ENCODE results near the gene YTHDC2. TPM values are rescaled to one million over a fixed set of nuclear protein-coding genes. Genes with fewer than 3 reads are reported as not detected.
"Not testable (repeated sequence)": the region's sequence is repeated elsewhere in the genome, so short reads cannot be mapped to it uniquely, and the experiment has no call there.

The YTHDC2 gene
- total RNA-seq, 1 donor from 2014 or later, result 23.1 TPM

DNA sequence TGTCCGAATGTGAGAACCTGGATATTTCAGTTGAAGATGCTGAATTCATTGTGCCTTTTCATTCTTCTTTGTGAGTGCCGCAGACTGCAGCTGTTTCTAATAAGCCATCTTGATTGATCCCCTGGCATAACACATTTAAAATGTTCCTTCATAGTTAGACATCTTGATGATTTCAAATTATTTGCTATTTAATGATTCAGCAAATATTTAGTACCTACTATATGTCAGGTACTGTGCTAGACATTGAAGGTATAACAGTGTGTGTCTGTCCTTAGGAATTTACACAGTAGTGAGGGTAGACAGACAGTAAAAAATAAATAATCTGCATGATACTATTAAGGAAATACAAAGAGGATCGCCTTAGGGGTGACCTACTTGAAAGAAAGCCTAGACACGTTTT is 61.6 kb downstream of the YTHDC2 start:
- Mint-ChIP-seq H3K4me1 (ENCODE audit: low read depth) (peaks cover 5% of the 10 kb centered on the region), H3K4me3 (ENCODE audit: low read depth) (no peak overlapping the region), H3K27me3 (ENCODE audit: low read depth) (no peaks in the 10 kb centered on the region), H3K36me3 (ENCODE audit: low read depth) (peaks cover 54% of the 10 kb centered on the region), H3K9me3 (no peaks in the 10 kb centered on the region), H3K27ac (no peak overlapping the region)
- intact Hi-C loops (cut with micrococcal nuclease), result no loop called here
- DNase-seq (ENCODE audit: low spot score), result no peak

GRCh38 chr5:113578091-113578490 is 64.6 kb downstream of the YTHDC2 start:
- Mint-ChIP-seq H3K36me3 (ENCODE audit: low read depth) (peaks cover 35% of the 10 kb centered on the region), H3K4me3 (ENCODE audit: low read depth) (no peak overlapping the region), H3K4me1 (ENCODE audit: low read depth) (peaks cover 5% of the 10 kb centered on the region), H3K9me3 (no peaks in the 10 kb centered on the region), H3K27ac (no peak overlapping the region), H3K27me3 (ENCODE audit: low read depth) (no peaks in the 10 kb centered on the region)
- intact Hi-C loops (cut with micrococcal nuclease), result no loop called here
- no peak for DNase-seq (ENCODE audit: low spot score)

DNA sequence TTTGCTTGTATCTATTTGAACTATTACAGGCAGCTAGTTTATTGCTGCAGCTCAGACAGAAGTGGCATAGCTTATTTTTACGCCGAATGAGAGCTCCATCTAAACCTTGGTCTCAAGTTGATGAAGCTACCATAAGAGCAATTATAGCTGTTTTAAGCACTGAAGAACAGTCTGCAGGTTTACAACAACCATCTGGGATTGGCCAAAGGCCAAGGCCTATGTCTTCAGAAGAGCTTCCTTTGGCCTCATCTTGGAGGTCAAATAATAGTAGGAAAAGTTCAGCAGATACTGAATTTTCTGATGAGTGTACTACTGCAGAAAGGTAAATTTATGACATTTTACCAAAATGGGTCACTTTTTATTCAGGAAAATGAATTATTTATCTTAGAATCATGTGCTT is 67.9 kb downstream of the YTHDC2 start:
- no peak for DNase-seq (ENCODE audit: low spot score)
- no peak overlapping the region for H3K27ac Mint-ChIP-seq
- H3K36me3 Mint-ChIP-seq (ENCODE audit: low read depth), result peaks cover 21% of the 10 kb centered on the region
- no peaks in the 10 kb centered on the region for H3K4me1 Mint-ChIP-seq (ENCODE audit: low read depth)
- no peak overlapping the region for H3K4me3 Mint-ChIP-seq (ENCODE audit: low read depth)
- H3K9me3 Mint-ChIP-seq, result no peaks in the 10 kb centered on the region
- intact Hi-C loops (cut with micrococcal nuclease), result no loop called here
- no peaks in the 10 kb centered on the region for H3K27me3 Mint-ChIP-seq (ENCODE audit: low read depth)

- DNase-seq (ENCODE audit: low spot score), result no peak
- peaks cover 10% of the 10 kb centered on the region for H3K27me3 Mint-ChIP-seq (ENCODE audit: low read depth)
- intact Hi-C loops (cut with micrococcal nuclease), result no loop called here
- no peaks in the 10 kb centered on the region for H3K4me1 Mint-ChIP-seq (ENCODE audit: low read depth)
- no peak overlapping the region for H3K27ac Mint-ChIP-seq
- no peak overlapping the region for H3K4me3 Mint-ChIP-seq (ENCODE audit: low read depth)
- H3K36me3 Mint-ChIP-seq (ENCODE audit: low read depth), result peaks cover 14% of the 10 kb centered on the region
- no peaks in the 10 kb centered on the region for H3K9me3 Mint-ChIP-seq
These were observed 84.7 kb downstream of the YTHDC2 start for GRCh38 chr5:113598150-113598549.

DNA sequence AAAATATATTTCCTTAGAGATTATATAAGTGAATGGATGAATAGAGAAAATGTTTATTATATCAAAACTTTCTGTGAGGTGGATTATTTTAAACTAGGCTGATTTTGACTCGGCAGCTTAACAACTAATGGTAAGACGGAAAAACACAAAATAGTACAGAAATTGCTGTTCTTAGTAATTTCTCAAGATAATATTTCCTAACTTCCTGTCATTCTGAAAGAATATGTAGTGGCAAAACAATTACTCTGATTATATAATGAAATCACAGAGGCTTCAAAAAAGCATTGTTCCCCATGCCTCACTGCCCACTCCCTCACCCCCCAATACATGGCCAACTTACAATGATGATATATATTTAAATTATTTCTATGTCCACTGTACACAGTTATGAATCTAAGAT is 85.4 kb downstream of the YTHDC2 start:
- H3K9me3 Mint-ChIP-seq, result no peaks in the 10 kb centered on the region
- peaks cover 6% of the 10 kb centered on the region for H3K36me3 Mint-ChIP-seq (ENCODE audit: low read depth)
- H3K4me3 Mint-ChIP-seq (ENCODE audit: low read depth), result no peak overlapping the region
- H3K27me3 Mint-ChIP-seq (ENCODE audit: low read depth), result peaks cover 11% of the 10 kb centered on the region
- no peaks in the 10 kb centered on the region for H3K4me1 Mint-ChIP-seq (ENCODE audit: low read depth)
- DNase-seq (ENCODE audit: low spot score), result no peak
- no peak overlapping the region for H3K27ac Mint-ChIP-seq
- intact Hi-C loops (cut with micrococcal nuclease), result no loop called here

DNA sequence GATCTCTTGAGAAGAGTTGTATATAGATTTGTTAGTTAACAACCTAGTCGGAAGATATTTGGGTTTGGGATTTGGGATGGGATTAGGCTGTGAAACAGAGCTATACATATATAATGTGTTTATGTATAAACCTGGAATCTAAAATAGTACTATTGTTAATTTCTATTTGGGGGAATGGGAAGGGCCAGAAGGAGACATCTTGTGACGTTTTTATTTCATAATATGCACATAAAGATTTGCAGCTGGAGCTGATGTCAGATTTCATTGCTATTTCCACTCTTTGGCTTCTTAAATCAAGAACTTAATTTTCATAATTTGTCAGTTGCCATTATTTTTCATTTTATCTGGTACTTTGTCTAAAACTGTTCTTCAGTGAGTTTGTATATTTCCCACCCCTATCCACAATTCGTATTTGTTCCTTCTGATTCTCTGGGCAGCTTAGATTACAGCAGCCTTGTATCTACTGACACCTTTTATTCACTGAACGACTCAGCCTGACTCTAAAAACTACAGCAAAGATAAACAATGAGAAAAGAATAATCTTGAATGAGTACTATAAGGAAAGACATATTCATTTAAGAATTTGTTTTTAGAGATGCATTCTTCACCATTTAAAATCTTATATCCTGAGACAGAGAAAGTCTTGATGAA is 86.9 kb downstream of the YTHDC2 start:
- Mint-ChIP-seq H3K36me3 (ENCODE audit: low read depth) (no peaks in the 10 kb centered on the region), H3K27me3 (ENCODE audit: low read depth) (peaks cover 21% of the 10 kb centered on the region), H3K4me3 (ENCODE audit: low read depth) (no peak overlapping the region), H3K27ac (no peak overlapping the region), H3K4me1 (ENCODE audit: low read depth) (peaks cover 2% of the 10 kb centered on the region), H3K9me3 (no peaks in the 10 kb centered on the region)
- DNase-seq (ENCODE audit: low spot score), result no peak
- intact Hi-C loops (cut with micrococcal nuclease), result no loop called here

DNA sequence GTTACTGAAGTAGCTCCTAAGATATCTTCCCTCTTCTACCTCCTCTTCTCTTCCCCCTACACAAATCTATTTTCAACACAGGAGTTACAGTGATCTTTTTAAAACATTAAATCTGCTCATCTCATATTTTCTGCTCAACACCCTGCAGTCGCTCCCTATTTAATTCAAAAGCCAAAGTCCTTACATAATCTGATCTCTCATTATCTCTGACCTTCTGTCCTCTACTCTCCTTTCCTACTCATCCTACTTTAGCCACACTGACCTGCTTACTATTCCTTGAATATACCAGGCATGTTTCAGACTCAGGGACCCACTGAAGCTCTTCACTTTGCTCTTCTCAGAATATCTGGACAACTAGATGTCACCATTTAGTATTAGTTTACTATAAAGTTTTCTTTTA is 87.9 kb downstream of the YTHDC2 start:
- H3K4me1 Mint-ChIP-seq (ENCODE audit: low read depth), result peaks cover 10% of the 10 kb centered on the region
- intact Hi-C loops (cut with micrococcal nuclease), result no loop called here
- H3K27me3 Mint-ChIP-seq (ENCODE audit: low read depth), result peaks cover 28% of the 10 kb centered on the region
- H3K36me3 Mint-ChIP-seq (ENCODE audit: low read depth), result no peaks in the 10 kb centered on the region
- H3K4me3 Mint-ChIP-seq (ENCODE audit: low read depth), result no peak overlapping the region
- no peaks in the 10 kb centered on the region for H3K9me3 Mint-ChIP-seq
- DNase-seq (ENCODE audit: low spot score), result no peak
- H3K27ac Mint-ChIP-seq, result no peak overlapping the region

- H3K27ac Mint-ChIP-seq; intact Hi-C loops (cut with micrococcal nuclease); H3K36me3 Mint-ChIP-seq (ENCODE audit: low read depth); H3K4me3 Mint-ChIP-seq (ENCODE audit: low read depth); H3K9me3 Mint-ChIP-seq; DNase-seq (ENCODE audit: low spot score): not testable (repeated sequence)
- Mint-ChIP-seq H3K4me1 (ENCODE audit: low read depth) (peaks cover 18% of the 10 kb centered on the region), H3K27me3 (ENCODE audit: low read depth) (peaks cover 31% of the 10 kb centered on the region)
These were observed 89.8 kb downstream of the YTHDC2 start for GRCh38 chr5:113603246-113603645.

DNA sequence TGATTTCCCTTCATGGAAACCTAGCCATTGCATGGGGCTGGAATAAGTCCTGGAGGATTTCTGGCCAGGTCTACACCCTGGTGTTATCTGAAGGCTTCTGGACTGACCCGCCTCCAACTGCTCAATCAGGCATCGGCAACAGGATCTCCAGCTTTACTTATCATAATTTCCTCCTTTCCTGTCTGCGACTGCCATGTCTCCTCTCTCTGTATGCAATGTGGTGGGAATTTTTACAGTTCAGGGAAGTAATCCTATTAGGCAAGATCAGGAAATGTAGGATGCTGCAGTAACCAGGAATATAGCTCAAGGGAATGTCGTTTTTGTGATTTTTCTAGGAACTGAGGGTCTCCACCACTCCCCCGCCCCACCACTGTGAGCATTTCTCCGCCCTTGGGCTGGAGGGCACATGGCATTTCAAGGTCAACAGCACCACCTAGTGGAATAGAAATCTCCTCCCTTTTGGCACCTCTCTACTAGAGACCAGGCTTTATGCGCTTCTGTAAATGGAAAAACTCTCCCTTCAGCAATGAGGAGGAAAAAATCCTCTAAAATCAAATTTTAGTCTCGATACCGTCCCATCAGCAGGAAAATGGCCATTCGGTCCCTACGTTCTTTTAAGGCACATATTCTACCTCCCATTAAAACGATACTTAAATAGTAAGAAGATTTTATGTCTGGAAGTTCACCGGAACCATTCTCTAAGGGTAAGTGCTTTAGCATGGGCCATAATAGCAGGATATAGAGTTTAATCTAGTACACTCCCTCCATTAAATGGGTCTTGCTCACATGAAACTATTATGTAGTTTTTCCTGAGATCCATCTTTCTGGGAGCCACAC is 93.0 kb downstream of the YTHDC2 start:
- DNase-seq (ENCODE audit: low spot score), result peak; percentile 24
- Mint-ChIP-seq H3K27me3 (ENCODE audit: low read depth) (peaks cover 31% of the 10 kb centered on the region), H3K4me1 (ENCODE audit: low read depth) (peaks cover 19% of the 10 kb centered on the region), H3K27ac (no peak overlapping the region), H3K36me3 (ENCODE audit: low read depth) (no peaks in the 10 kb centered on the region), H3K9me3 (no peaks in the 10 kb centered on the region), H3K4me3 (ENCODE audit: low read depth) (no peak overlapping the region)
- intact Hi-C loops (cut with micrococcal nuclease), result loop anchor here (1.0 to 5.0 kb wide), 5 partner anchors 227 to 1429 kb away; no protein-coding TSS in a partner anchor

DNA sequence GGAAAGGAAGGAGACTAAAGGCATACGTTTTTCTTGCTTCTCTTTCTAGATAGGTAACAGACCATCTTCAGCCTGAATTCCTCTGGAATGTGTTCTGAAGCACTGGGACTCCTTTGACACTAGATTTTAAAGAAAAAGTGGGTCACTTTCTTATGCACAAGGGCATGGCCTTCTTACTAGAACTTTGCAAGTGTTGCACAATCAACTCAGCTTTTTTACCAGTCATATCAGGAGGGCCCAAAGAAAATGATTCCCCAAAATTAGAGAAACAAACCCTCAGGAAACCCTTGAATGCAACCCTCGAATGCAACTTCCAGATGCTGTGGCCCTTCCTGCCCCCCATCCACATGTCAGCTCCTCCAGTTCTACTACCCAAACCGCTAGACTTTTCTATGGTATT is 93.9 kb downstream of the YTHDC2 start:
- H3K36me3 Mint-ChIP-seq (ENCODE audit: low read depth), result no peaks in the 10 kb centered on the region
- H3K9me3 Mint-ChIP-seq, result no peaks in the 10 kb centered on the region
- H3K4me1 Mint-ChIP-seq (ENCODE audit: low read depth), result peaks cover 19% of the 10 kb centered on the region
- intact Hi-C loops (cut with micrococcal nuclease), result loop anchor here (5.0 kb wide), 2 partner anchors 1055 to 1430 kb away; no protein-coding TSS in a partner anchor
- no peak overlapping the region for H3K4me3 Mint-ChIP-seq (ENCODE audit: low read depth)
- no peak overlapping the region for H3K27ac Mint-ChIP-seq
- H3K27me3 Mint-ChIP-seq (ENCODE audit: low read depth), result peaks cover 31% of the 10 kb centered on the region
- no peak for DNase-seq (ENCODE audit: low spot score)

DNA sequence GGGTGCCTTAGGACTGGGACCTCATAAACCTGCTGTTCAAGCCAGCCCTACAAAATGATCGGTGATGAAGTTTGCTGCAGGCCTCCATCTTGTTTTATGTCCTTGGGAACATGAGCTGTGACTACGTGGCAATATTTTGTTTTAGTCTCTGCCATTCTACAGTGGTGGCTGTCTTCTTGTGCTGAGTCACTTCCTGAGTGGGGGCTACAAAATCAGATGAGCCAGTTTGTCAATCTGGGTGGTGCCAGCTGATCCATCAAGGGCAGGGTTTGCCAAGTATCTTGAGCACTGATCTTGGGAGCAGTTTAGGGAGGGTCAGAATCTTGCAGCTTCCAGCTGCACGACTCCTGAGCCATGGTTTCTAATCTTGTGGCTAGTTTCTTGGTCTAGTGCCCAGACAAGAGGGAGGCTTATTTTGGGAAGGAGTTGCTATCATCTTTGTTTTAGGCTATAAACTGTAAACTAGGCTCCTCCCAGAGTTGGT is 94.7 kb downstream of the YTHDC2 start:
- H3K27me3 Mint-ChIP-seq (ENCODE audit: low read depth), result peaks cover 26% of the 10 kb centered on the region
- no peak overlapping the region for H3K4me3 Mint-ChIP-seq (ENCODE audit: low read depth)
- H3K27ac Mint-ChIP-seq, result no peak overlapping the region
- no peaks in the 10 kb centered on the region for H3K9me3 Mint-ChIP-seq
- H3K4me1 Mint-ChIP-seq (ENCODE audit: low read depth), result peaks cover 19% of the 10 kb centered on the region
- intact Hi-C loops (cut with micrococcal nuclease), result loop anchor here (5.0 kb wide), 2 partner anchors 1056 to 1431 kb away; no protein-coding TSS in a partner anchor
- DNase-seq (ENCODE audit: low spot score), result no peak
- no peaks in the 10 kb centered on the region for H3K36me3 Mint-ChIP-seq (ENCODE audit: low read depth)

GRCh38 chr5:113612060-113612496 is 98.6 kb downstream of the YTHDC2 start:
- no peak for DNase-seq (ENCODE audit: low spot score)

DNA sequence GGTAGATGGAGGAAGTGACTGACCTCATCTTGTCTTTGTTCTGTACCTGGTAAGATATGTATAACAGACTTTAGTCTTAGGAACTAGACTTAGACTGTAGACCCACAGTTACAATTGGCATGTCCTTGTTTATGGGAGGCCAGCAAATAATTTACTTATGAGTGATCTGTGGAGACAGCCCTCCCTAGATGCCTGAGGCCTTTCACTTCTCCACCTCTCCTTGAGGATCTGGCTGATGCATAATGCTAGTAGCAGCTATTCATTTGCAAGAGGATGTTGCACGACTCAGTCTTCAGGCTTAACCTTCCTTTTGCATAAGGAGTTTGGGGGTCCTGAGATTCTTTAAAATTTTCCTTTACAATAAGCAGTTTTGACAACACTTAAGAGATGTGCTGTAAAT is 100.7 kb downstream of the YTHDC2 start:
- Mint-ChIP-seq H3K4me3 (ENCODE audit: low read depth) (no peak overlapping the region), H3K27me3 (ENCODE audit: low read depth) (peaks cover 18% of the 10 kb centered on the region), H3K9me3 (no peaks in the 10 kb centered on the region), H3K27ac (no peak overlapping the region), H3K36me3 (ENCODE audit: low read depth) (no peaks in the 10 kb centered on the region), H3K4me1 (ENCODE audit: low read depth) (no peaks in the 10 kb centered on the region)
- intact Hi-C loops (cut with micrococcal nuclease), result no loop called here
- no peak for DNase-seq (ENCODE audit: low spot score)

More at GRCh38 chr5:113612060-113612496, 98.6 kb downstream of the YTHDC2 start:
- Mint-ChIP-seq H3K27ac (no peak overlapping the region), H3K9me3 (no peaks in the 10 kb centered on the region), H3K4me1 (ENCODE audit: low read depth) (peaks cover 6% of the 10 kb centered on the region), H3K4me3 (ENCODE audit: low read depth) (no peak overlapping the region), H3K36me3 (ENCODE audit: low read depth) (no peaks in the 10 kb centered on the region), H3K27me3 (ENCODE audit: low read depth) (peaks cover 19% of the 10 kb centered on the region)
- intact Hi-C loops (cut with micrococcal nuclease), result loop anchor here (1.0 kb wide), 1 partner anchor 51 kb away; no protein-coding TSS in a partner anchor
